K562 (cell line): ENCODE data around the gene GLIS1. TPM values are rescaled to one million over a fixed set of nuclear protein-coding genes. Genes with fewer than 3 reads are reported as not detected.

Experiments
- ATAC-seq: fragments of 200-7000 bp; cut with Tn5 transposase; 3 replicates; pipeline ENCODE4 v1.9.1; 2020; ENCODE audit warnings: moderate library complexity
- BruUV-seq: library from RNA; stranded (reverse); fragments of 400-500 nt; replicated peaks from 2 replicates; lab custom pipeline; 2021; lab: Mats Ljungman, UMichigan
- CTCF ChIA-PET: fragments of 300-600 bp; formaldehyde crosslinking; extraction: SDS; loops from one replicate; lab custom pipeline; 2021; ENCODE audit warnings: low intra/inter-chr PET ratio; lab: Yijun Ruan, JAX
- POLR2A ChIA-PET: fragments of 300-600, 350-650 bp; sonication (Branson Sonifier 250); formaldehyde crosslinking; extraction: SDS; loops from one replicate; lab custom pipeline; 2021; ENCODE audit warnings: antibody characterized with exemption, inconsistent platforms; lab: Yijun Ruan, JAX
- DNase-seq, 4 experiments: peaks; one replicate each; pipeline versions ENCODE4 v3.0.0 to v3.0.0-alpha.2; 2011 to 2018; ENCODE audit warnings: low spot score in 3 of 4, mixed read lengths in 3 of 4; ENCODE audit errors: extremely low read depth in 1 of 4
- FAIRE-seq: peaks from 2 replicates; lab custom pipeline; 2011; peaks lifted over from hg19 to GRCh38; lab: Jason Lieb, UNC
- H2AFZ ChIP-seq: 2 replicates; pipeline ENCODE4 v1.6.0; 2011; ENCODE audit warnings: low read depth, low read length, control low read depth, inconsistent platforms
- H3K27ac ChIP-seq: fragments of 200-600 bp; 3 replicates; pipeline ENCODE4 v1.8.0; 2011; ENCODE audit warnings: low read depth, mild to moderate bottlenecking, control low read depth, inconsistent platforms, low read length, moderate library complexity, mixed read lengths; ENCODE audit errors: extremely low read depth
- H3K27me3 ChIP-seq, 2 experiments: fragments of 300-600 bp in 1 of 2; 2 replicates in 1 of 2; 3 replicates in 1 of 2; pipeline versions ENCODE4 v1.6.0 to v1.8.0; 2011; ENCODE audit warnings: inconsistent platforms in 2 of 2, low read length in 2 of 2, mild to moderate bottlenecking in 1 of 2, mixed read lengths in 1 of 2, moderate library complexity in 1 of 2; ENCODE audit not compliant: control insufficient read depth in 2 of 2, insufficient read depth in 2 of 2
- H3K36me3 ChIP-seq: fragments of 300-600 bp; 3 replicates; pipeline ENCODE4 v1.8.0; 2011; ENCODE audit warnings: mild to moderate bottlenecking, low read length, inconsistent platforms; ENCODE audit not compliant: control insufficient read depth, insufficient read depth
- H3K4me1 ChIP-seq, 2 experiments: fragments of 200-600 bp in 1 of 2; replicated peaks in 1 of 2; 2 replicates in 1 of 2; 3 replicates in 1 of 2; pipeline versions ENCODE4 v1.5.1 to v1.8.0; 2011; ENCODE audit warnings: inconsistent platforms in 2 of 2, low read length in 2 of 2, mild to moderate bottlenecking in 1 of 2, mixed read lengths in 1 of 2, moderate library complexity in 1 of 2; ENCODE audit not compliant: control insufficient read depth in 2 of 2, insufficient read depth in 2 of 2
- H3K4me2 ChIP-seq: 2 replicates; pipeline ENCODE4 v1.6.1; 2011; ENCODE audit warnings: low read length, control low read depth, inconsistent platforms, mixed read lengths; ENCODE audit not compliant: insufficient read depth
- H3K4me3 ChIP-seq: fragments of 200-600 bp; sonication (generic), shearing (Covaris generic); 2 replicates; pipeline ENCODE4 v1.5.1; 2016; ENCODE audit warnings: control low read depth, inconsistent platforms
- H3K79me2 ChIP-seq: fragments of 200-600 bp; 3 replicates; pipeline ENCODE4 v1.8.0; 2011; ENCODE audit warnings: low read length, inconsistent platforms; ENCODE audit not compliant: control insufficient read depth, insufficient read depth
- H3K9ac ChIP-seq, 2 experiments: 2 replicates each; pipeline versions ENCODE4 v1.6.0 to v1.6.1; 2011; ENCODE audit warnings: low read depth in 2 of 2, low read length in 2 of 2, control low read depth in 1 of 2, inconsistent platforms in 1 of 2, mild to moderate bottlenecking in 1 of 2, mixed read lengths in 1 of 2; ENCODE audit not compliant: insufficient read depth in 1 of 2
- H3K9me1 ChIP-seq: one replicate; pipeline ENCODE4 v1.6.0; 2011; ENCODE audit warnings: inconsistent platforms, mild to moderate bottlenecking, low read length, moderate library complexity; ENCODE audit not compliant: control insufficient read depth, insufficient read depth
- H3K9me3 ChIP-seq: replicated peaks from 2 replicates; pipeline ENCODE4 v1.5.1; 2011; ENCODE audit warnings: low read depth, low read length, inconsistent platforms; ENCODE audit not compliant: control insufficient read depth, insufficient read depth
- H4K20me1 ChIP-seq: replicated peaks from 2 replicates; pipeline ENCODE4 v1.6.1; 2011; ENCODE audit warnings: low read length, inconsistent platforms, mixed read lengths; ENCODE audit not compliant: control insufficient read depth, insufficient read depth
- CCAR2 ChIP-seq: fragments of 200-400 bp; formaldehyde crosslinking; IDR thresholded peaks from 2 replicates; pipeline ENCODE4 v1.6.1; 2017; ENCODE audit warnings: mild to moderate bottlenecking, low read depth, low read length
- GABPB2 ChIP-seq: fragments of 250-450 bp; sonication (Bioruptor Pico); conservative IDR thresholded peaks from 2 replicates; pipeline ENCODE4 v1.5.1; 2021; ENCODE audit warnings: mild to moderate bottlenecking
- HOMEZ ChIP-seq: fragments of 250-450 bp; sonication (Bioruptor Pico); IDR thresholded peaks from 2 replicates; pipeline ENCODE4 v1.4.0; 2020; ENCODE audit warnings: mild to moderate bottlenecking, moderate library complexity
- ILF3 ChIP-seq: fragments of 450-650 bp; IDR thresholded peaks from 2 replicates; pipeline ENCODE4 v1.6.1; 2018; ENCODE audit warnings: antibody characterized with exemption, mild to moderate bottlenecking, moderate library complexity, borderline replicate concordance
- MEF2A ChIP-seq: IDR thresholded peaks from 2 replicates; pipeline ENCODE4 v1.6.1; 2011; ENCODE audit warnings: low read depth, mild to moderate bottlenecking, low read length, moderate library complexity; ENCODE audit not compliant: control insufficient read depth
- MEF2D ChIP-seq: conservative IDR thresholded peaks from 2 replicates; pipeline ENCODE4 v1.6.1; 2016; ENCODE audit warnings: low read depth, missing genetic modification characterization, missing compliant biosample characterization
- NFATC3 ChIP-seq: fragments of 450-650 bp; IDR thresholded peaks from 2 replicates; pipeline ENCODE4 v1.6.1; 2017; ENCODE audit warnings: mild to moderate bottlenecking
- NRF1 ChIP-seq, 2 experiments: fragments of 450-650 bp; IDR thresholded peaks in 1 of 2; conservative IDR thresholded peaks in 1 of 2; 2 replicates each; pipeline ENCODE4 v1.6.1; 2014; ENCODE audit warnings: mild to moderate bottlenecking in 2 of 2
- SMARCA4 ChIP-seq: fragments of 450-650 bp; IDR thresholded peaks from 2 replicates; pipeline ENCODE4 v1.6.1; 2016
- SMC3 ChIP-seq: conservative IDR thresholded peaks from 2 replicates; pipeline ENCODE4 v1.6.1; 2011; ENCODE audit warnings: low read depth, low read length, improper control_type of control experiment; ENCODE audit not compliant: insufficient read depth
- SRSF9 ChIP-seq: fragments of 200-400 bp; formaldehyde crosslinking; IDR thresholded peaks from 2 replicates; pipeline ENCODE4 v1.6.1; 2017; ENCODE audit warnings: low read depth, low read length, borderline replicate concordance
- ZBTB17 ChIP-seq: fragments of 450-650 bp; formaldehyde crosslinking; IDR thresholded peaks from 2 replicates; pipeline ENCODE4 v1.4.0; 2020; ENCODE audit warnings: mild to moderate bottlenecking
- ZFP1 ChIP-seq: fragments of 450-650 bp; formaldehyde crosslinking; IDR thresholded peaks from 2 replicates; pipeline ENCODE4 v1.4.0; 2020; ENCODE audit warnings: mild to moderate bottlenecking, mixed read lengths
- ZNF224 ChIP-seq: sonication (generic); formaldehyde crosslinking; IDR thresholded peaks from 2 replicates; pipeline ENCODE4 v1.8.0; 2022; ENCODE audit warnings: mild to moderate bottlenecking, missing genetic modification reagents
- ZNF407 ChIP-seq: fragments of 450-650 bp; IDR thresholded peaks from 2 replicates; pipeline ENCODE4 v1.6.1; 2016; ENCODE audit warnings: low read depth
- WGBS: fragments of 100-300 bp; shearing (Covaris generic); methylation state at CpG from one replicate; pipeline ENCODE4 v1.1.6; 2016; ENCODE audit warnings: low coverage, mixed read lengths; ENCODE audit not compliant: insufficient coverage; ENCODE audit errors: missing lambda C conversion rate; 5-methylcytosine and 5-hydroxymethylcytosine counted together
- in situ Hi-C: fragments of 300-500 bp; cut with MboI; formaldehyde crosslinking; loops from 4 replicates; pipeline ENCODE4 v1.15.0; 2018; ENCODE audit warnings: inconsistent platforms, mixed read lengths
- intact Hi-C: fragments of 100-400 bp; cut with micrococcal nuclease; formaldehyde crosslinking; loops from 2 replicates; pipeline ENCODE4 v1.14.2; 2022
- polyA plus RNA-seq, 8 experiments: library from polyadenylated mRNA; depleted of rRNA in 4 of 8; stranded (reverse) in 5 of 8; unstranded in 3 of 8; fragments of >200 nt; fragmentation: Nextera tagmentation in 2 of 8; fragmentation: Illumina TruSeq in 1 of 8; extraction: Ambion mirVana in 2 of 8; extraction: Trizol in 1 of 8; gene quantifications; 2 replicates each; pipeline versions ENCODE4 v1.2.1 to v1.2.3, GENCODE V29; 2011 to 2014; ENCODE audit warnings: inconsistent platforms in 1 of 8, missing spikeins in 1 of 8
- total RNA-seq, 7 experiments: library from RNA; depleted of rRNA in 6 of 7; stranded (reverse); fragments of >200 nt in 6 of 7; fragmentation: Illumina TruSeq in 2 of 7; extraction: Trizol in 2 of 7; gene quantifications; 2 replicates each; pipeline versions ENCODE4 v1.2.1 to v1.2.3, GENCODE V29; 2011 to 2021; ENCODE audit warnings: low replicate concordance in 1 of 7

GLIS1 gene
- total and polyA plus RNA-seq, 9 of the 15 experiments (the other 6 are each of a cell fraction or from before 2014, with no cell fraction given), result not detected

GRCh38 chr1:53615101-53615500, 123.9 kb downstream of the GLIS1 start:
- Histone ChIP-seq H3K36me3 (no peaks in the 10 kb centered on the region), H3K4me3 (no peak overlapping the region), H3K9me3 (no peaks in the 10 kb centered on the region), H3K9me1 (no peaks in the 10 kb centered on the region), H3K9ac (no peak overlapping the region), H3K4me2 (no peak overlapping the region), H3K79me2 (no peaks in the 10 kb centered on the region), H4K20me1 (peaks cover 13% of the 10 kb centered on the region; the same call in 1 of the 2 replicates), H3K27me3 (peaks cover 10 to 41% of the 10 kb centered on the region in 2 experiments), H3K27ac (no peak overlapping the region), H3K4me1 (no peaks in the 10 kb centered on the region), H2AFZ (no peak overlapping the region)
- TF ChIP-seq CCAR2, result no peak
- no peak for TF ChIP-seq ILF3
- no peak for TF ChIP-seq SMARCA4
- TF ChIP-seq ZFP1 (CRISPR knock-in tag), result no peak
- TF ChIP-seq ZNF224 (CRISPR knock-in tag), result no peak
- no peak for TF ChIP-seq SRSF9
- TF ChIP-seq NFATC3, result no peak
- no peak for TF ChIP-seq GABPB2 (CRISPR knock-in tag)
- TF ChIP-seq ZBTB17 (CRISPR knock-in tag), result no peak
- no peak for TF ChIP-seq NRF1 (conservative IDR thresholded peaks at IDR 0.05 in 1 of 2, IDR thresholded peaks at IDR 0.05 in 1 of 2)
- no peak for TF ChIP-seq SMC3
- no peak for TF ChIP-seq MEF2A
- no peak for TF ChIP-seq ZNF407
- TF ChIP-seq HOMEZ (CRISPR knock-in tag), result no peak
- no peak for TF ChIP-seq MEF2D (tag)
- intact Hi-C loops, result no loop called here
- POLR2A ChIA-PET, result no interaction called here
- WGBS, result 3% methylated on average over 4 of the region's 4 CpGs
- FAIRE-seq, result no peak
- DNase-seq, result no peak
- ATAC-seq, result no peak
- BruUV-seq, result no TSS peak
- CTCF ChIA-PET, result no interaction called here
- in situ Hi-C loops, result no loop called here
